Embryonic facial prominence (tissue), 1 donor: ENCODE data around the gene PIPOX.
"Not testable (repeated sequence)": the region's sequence is repeated elsewhere in the genome, so short reads cannot be mapped to it uniquely, and the experiment has no call there.

Source experiments
- DNase-seq: peaks from one replicate; pipeline ENCODE4 v3.0.0-alpha.2; 2016; ENCODE audit errors: extremely low spot score

Gene PIPOX

GRCh38 chr17:29076087-29076486 lies 33.1 kb downstream of the PIPOX start:
- DNase-seq: no peak

GRCh38 chr17:29076722-29077121 lies 33.8 kb downstream of the PIPOX start:
- no peak for DNase-seq

- DNase-seq: no peak
Measured at GRCh38 chr17:29077320-29077719, 34.4 kb downstream of the PIPOX start.

GRCh38 chr17:29078183-29079045 lies 35.5 kb downstream of the PIPOX start:
- DNase-seq: no peak

- no peak for DNase-seq
Measured at GRCh38 chr17:29079433-29079832, 36.5 kb downstream of the PIPOX start.

GRCh38 chr17:29079887-29080286 lies 36.9 kb downstream of the PIPOX start:
- no peak for DNase-seq

GRCh38 chr17:29080323-29080722 lies 37.4 kb downstream of the PIPOX start:
- no peak for DNase-seq

- DNase-seq: no peak
Measured at GRCh38 chr17:29080965-29081364, 38.0 kb downstream of the PIPOX start.

GRCh38 chr17:29084541-29085146 lies 41.7 kb downstream of the PIPOX start:
- peak; percentile 31 for DNase-seq

GRCh38 chr17:29085223-29085622 lies 42.3 kb downstream of the PIPOX start:
- no peak for DNase-seq

- DNase-seq: no peak
Measured at GRCh38 chr17:29086628-29087332, 43.8 kb downstream of the PIPOX start.

- DNase-seq: not testable (repeated sequence)
Measured at GRCh38 chr17:29088782-29089181, 45.8 kb downstream of the PIPOX start.

- DNase-seq: no peak
Measured at GRCh38 chr17:29089601-29090044, 46.7 kb downstream of the PIPOX start.

- no peak for DNase-seq
Measured at GRCh38 chr17:29090108-29090507, 47.2 kb downstream of the PIPOX start.

- no peak for DNase-seq
Measured at GRCh38 chr17:29090750-29091605, 48.0 kb downstream of the PIPOX start.

- no peak for DNase-seq
Measured at GRCh38 chr17:29091606-29092289, 48.8 kb downstream of the PIPOX start.

GRCh38 chr17:29093090-29093871 lies 50.3 kb downstream of the PIPOX start:
- no peak for DNase-seq

- no peak for DNase-seq
Measured at GRCh38 chr17:29094101-29094708, 51.3 kb downstream of the PIPOX start.

GRCh38 chr17:29095439-29095838 lies 52.5 kb downstream of the PIPOX start:
- no peak for DNase-seq

GRCh38 chr17:29096094-29096493 lies 53.2 kb downstream of the PIPOX start:
- no peak for DNase-seq
